SK-N-SH (cell line): ENCODE measurements around the gene CFAP65. TPM values are rescaled to one million over a fixed set of nuclear protein-coding genes. Genes with fewer than 3 reads are reported as not detected.

Experiments used
- CTCF ChIA-PET: fragments of 300-600, 350-600 bp; formaldehyde crosslinking; extraction: SDS; loops from one replicate; lab custom pipeline; 2021; lab: Yijun Ruan, JAX
- POLR2A ChIA-PET: fragments of 350-600 bp; sonication (Branson Sonifier 250); formaldehyde crosslinking; extraction: SDS; loops from one replicate; lab custom pipeline; 2020; ENCODE audit warnings: antibody characterized with exemption, inconsistent platforms; lab: Yijun Ruan, JAX
- DNase-seq: peaks from one replicate; pipeline ENCODE4 v3.0.0; 2012
- H2AFZ ChIP-seq: fragments of 200-600 bp; sonication (generic); 2 replicates; pipeline ENCODE4 v1.8.1; 2016; ENCODE audit warnings: antibody characterized with exemption, mild to moderate bottlenecking, low read depth
- H3F3A ChIP-seq: fragments of 200-600 bp; sonication (generic); replicated peaks from 2 replicates; pipeline ENCODE3; 2016; ENCODE audit warnings: antibody characterized with exemption, mild to moderate bottlenecking; ENCODE audit not compliant: insufficient read depth
- H3K27ac ChIP-seq, 2 experiments: fragments of 200-500 bp in 1 of 2; fragments of 200-600 bp in 1 of 2; sonication (Bioruptor generic) in 1 of 2; sonication (generic), shearing (Covaris generic) in 1 of 2; 2 replicates each; pipeline versions ENCODE4 v1.5.1 to v1.6.1; 2014 to 2016; ENCODE audit warnings: low read depth in 2 of 2, inconsistent platforms in 1 of 2, low read length in 1 of 2, mild to moderate bottlenecking in 1 of 2, mixed read lengths in 1 of 2
- H3K27me3 ChIP-seq: fragments of 200-600 bp; sonication (generic), shearing (Covaris generic); 2 replicates; pipeline ENCODE4 v1.6.1; 2016; ENCODE audit warnings: mixed run types; ENCODE audit not compliant: insufficient read depth
- H3K36me3 ChIP-seq, 2 experiments: fragments of 200-500 bp in 1 of 2; fragments of 200-600 bp in 1 of 2; sonication (Bioruptor generic) in 1 of 2; sonication (generic) in 1 of 2; replicated peaks in 1 of 2; 2 replicates each; pipeline versions ENCODE3 to v1.5.1; 2014 to 2016; ENCODE audit warnings: low read length in 1 of 2, mild to moderate bottlenecking in 1 of 2; ENCODE audit not compliant: insufficient read depth in 2 of 2, control insufficient read depth in 1 of 2
- H3K4me1 ChIP-seq, 2 experiments: fragments of 200-500 bp in 1 of 2; fragments of 200-600 bp in 1 of 2; sonication (Bioruptor generic) in 1 of 2; sonication (generic), shearing (Covaris generic) in 1 of 2; 2 replicates each; pipeline versions ENCODE4 v1.5.1 to v1.6.1; 2014 to 2016; ENCODE audit warnings: low read depth in 1 of 2, low read length in 1 of 2, mixed run types in 1 of 2; ENCODE audit not compliant: insufficient read depth in 2 of 2, control insufficient read depth in 1 of 2
- H3K4me2 ChIP-seq: fragments of 200-600 bp; sonication (generic), shearing (Covaris generic); 2 replicates; pipeline ENCODE4 v1.6.1; 2017; ENCODE audit warnings: mixed run types
- H3K4me3 ChIP-seq, 2 experiments: fragments of 200-500 bp in 1 of 2; fragments of 200-600 bp in 1 of 2; sonication (Bioruptor generic) in 1 of 2; sonication (generic), shearing (Covaris generic) in 1 of 2; 2 replicates each; pipeline versions ENCODE4 v1.5.1 to v1.8.1; 2014 to 2016; ENCODE audit warnings: low read depth in 2 of 2, inconsistent platforms in 1 of 2, low read length in 1 of 2, mild to moderate bottlenecking in 1 of 2, mixed read lengths in 1 of 2, moderate library complexity in 1 of 2
- H3K79me2 ChIP-seq: fragments of 200-600 bp; sonication (generic); 2 replicates; pipeline ENCODE4 v1.8.1; 2017; ENCODE audit warnings: mild to moderate bottlenecking; ENCODE audit not compliant: insufficient read depth
- H3K9ac ChIP-seq: fragments of 200-600 bp; sonication (generic); 2 replicates; pipeline ENCODE4 v1.6.1; 2017; ENCODE audit warnings: mixed run types
- H3K9me2 ChIP-seq: fragments of 200-600 bp; sonication (generic); 2 replicates; pipeline ENCODE4 v1.6.1; 2017; ENCODE audit warnings: mixed run types
- H3K9me3 ChIP-seq: fragments of 200-600 bp; sonication (generic); 2 replicates; pipeline ENCODE4 v1.6.1; 2017; ENCODE audit warnings: mixed run types, mild to moderate bottlenecking, moderate library complexity
- H4K20me1 ChIP-seq: fragments of 200-600 bp; sonication (generic); 2 replicates; pipeline ENCODE4 v1.6.1; 2017; ENCODE audit warnings: mild to moderate bottlenecking, mixed run types; ENCODE audit not compliant: insufficient read depth
- ELF1 ChIP-seq: IDR thresholded peaks from 2 replicates; pipeline ENCODE4 v1.4.0; 2012
- EP300 ChIP-seq, 2 experiments: IDR thresholded peaks; 2 replicates each; pipeline versions ENCODE4 v1.4.0 to v1.6.1; 2012; ENCODE audit warnings: borderline replicate concordance in 1 of 2, low read depth in 1 of 2, low read length in 1 of 2
- FOSL2 ChIP-seq: IDR thresholded peaks from 2 replicates; pipeline ENCODE4 v1.4.0; 2012; ENCODE audit warnings: low read depth, mild to moderate bottlenecking, moderate library complexity, borderline replicate concordance
- FOXJ3 ChIP-seq: sonication (generic); formaldehyde crosslinking; IDR thresholded peaks from 2 replicates; pipeline ENCODE4 v1.5.1; 2020; ENCODE audit warnings: mild to moderate bottlenecking, missing genetic modification reagents
- FOXM1 ChIP-seq: IDR thresholded peaks from 2 replicates; pipeline ENCODE4 v1.4.0; 2012; ENCODE audit warnings: low read depth, mild to moderate bottlenecking
- GATA2 ChIP-seq: sonication (generic); formaldehyde crosslinking; IDR thresholded peaks from 2 replicates; pipeline ENCODE4 v1.5.0; 2020; ENCODE audit warnings: mild to moderate bottlenecking, missing genetic modification reagents
- MEF2A ChIP-seq: IDR thresholded peaks from 2 replicates; pipeline ENCODE4 v1.4.0; 2012; ENCODE audit warnings: low read depth, borderline replicate concordance
- MXI1 ChIP-seq: IDR thresholded peaks from 2 replicates; pipeline ENCODE4 v1.6.1; 2012; ENCODE audit warnings: mild to moderate bottlenecking, low read depth, low read length, improper control_type of control experiment
- NRF1 ChIP-seq: IDR thresholded peaks from 2 replicates; pipeline ENCODE4 v1.6.1; 2012; ENCODE audit warnings: low read depth, mild to moderate bottlenecking, low read length
- POLR2AphosphoS5 ChIP-seq: IDR thresholded peaks from 2 replicates; pipeline ENCODE4 v1.6.1; 2012; ENCODE audit warnings: low read depth, low read length
- RFX5 ChIP-seq: IDR thresholded peaks from 2 replicates; pipeline ENCODE4 v1.6.1; 2012; ENCODE audit warnings: mild to moderate bottlenecking, improper control_type of control experiment, low read length
- RXRA ChIP-seq: IDR thresholded peaks from 2 replicates; pipeline ENCODE4 v1.4.0; 2012; ENCODE audit warnings: low read depth, mild to moderate bottlenecking, borderline replicate concordance
- SIN3A ChIP-seq: IDR thresholded peaks from 2 replicates; pipeline ENCODE4 v1.6.1; 2012; ENCODE audit warnings: low read depth, mild to moderate bottlenecking, low read length, moderate library complexity, borderline replicate concordance
- TAF1 ChIP-seq: IDR thresholded peaks from 2 replicates; pipeline ENCODE4 v1.6.1; 2012; ENCODE audit warnings: low read depth, mild to moderate bottlenecking, low read length, moderate library complexity, borderline replicate concordance
- TCF12 ChIP-seq: IDR thresholded peaks from 2 replicates; pipeline ENCODE4 v1.4.0; 2012
- TEAD4 ChIP-seq: IDR thresholded peaks from 2 replicates; pipeline ENCODE4 v1.4.0; 2012; ENCODE audit warnings: mild to moderate bottlenecking, borderline replicate concordance; ENCODE audit not compliant: insufficient read depth
- YY1 ChIP-seq: IDR thresholded peaks from 2 replicates; pipeline ENCODE4 v1.4.0; 2012; ENCODE audit warnings: low read depth, mild to moderate bottlenecking
- WGBS: methylation state at CpG from one replicate; pipeline ENCODE4 v1.1.6; 2017; ENCODE audit warnings: low lambda C conversion rate; 5-methylcytosine and 5-hydroxymethylcytosine counted together
- polyA plus RNA-seq, 3 experiments: library from polyadenylated mRNA; depleted of rRNA; stranded (reverse); fragments of >200 nt; gene quantifications; 2 replicates each; pipeline ENCODE4 v1.2.3, GENCODE V29; 2012
- TF ChIP-seq, protein P1 (sequence below): fragments of 200-600 bp; sonication (generic); IDR thresholded peaks from 2 replicates; pipeline ENCODE4 v1.6.1; 2017; ENCODE audit warnings: antibody characterized with exemption, mild to moderate bottlenecking, moderate library complexity
- TF ChIP-seq, protein P2 (sequence below): IDR thresholded peaks from 2 replicates; pipeline ENCODE4 v1.4.0; 2012; ENCODE audit warnings: low read depth
- TF ChIP-seq, protein P3 (sequence below): fragments of 150-350 bp; IDR thresholded peaks from 2 replicates; pipeline ENCODE4 v1.6.1; 2017; ENCODE audit warnings: antibody characterized with exemption, low read length, low read depth, borderline replicate concordance
- TF ChIP-seq, protein P4 (sequence below): IDR thresholded peaks from 2 replicates; pipeline ENCODE4 v1.4.0; 2012; ENCODE audit warnings: low read depth, borderline replicate concordance
- TF ChIP-seq, protein P5 (sequence below): IDR thresholded peaks from 2 replicates; pipeline ENCODE4 v1.4.0; 2012; ENCODE audit warnings: low read depth, borderline replicate concordance
- TF ChIP-seq, protein P6 (sequence below): IDR thresholded peaks from 2 replicates; pipeline ENCODE4 v1.6.1; 2012; ENCODE audit warnings: mild to moderate bottlenecking, low read depth, low read length, moderate library complexity

The CFAP65 gene
- polyA plus RNA-seq, 1 of the 3 experiments (the other 2 are of a cell fraction): 0.95 TPM

DNA sequence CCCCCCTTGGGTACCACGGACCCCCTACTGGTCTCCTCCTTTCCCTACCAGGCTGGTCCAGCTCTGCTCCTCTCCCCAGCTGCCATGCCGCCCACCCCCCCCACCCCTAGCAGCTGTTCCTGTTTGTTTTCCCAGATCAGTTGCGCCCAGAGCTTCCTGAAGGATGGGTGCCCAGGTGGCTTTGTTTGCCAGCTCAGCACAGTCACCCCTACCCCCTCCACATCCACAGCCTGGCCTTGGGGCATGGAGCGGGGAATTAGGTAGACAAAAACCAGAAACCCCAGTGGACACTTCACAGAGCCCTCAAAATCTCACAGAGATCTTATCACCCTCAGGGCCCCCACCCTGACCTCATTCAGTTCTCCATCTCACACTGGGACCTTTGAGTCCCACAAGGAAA is 44.4 kb downstream of the CFAP65 start:
- Histone ChIP-seq H3K4me2 (no peak overlapping the region), H2AFZ (no peak overlapping the region), H3K4me1 (peaks cover 0 to 64% of the 10 kb centered on the region in 2 experiments; a peak in 2 of 4 replicates), H3K4me3 (peak overlapping the region in 1 of 2 experiments; percentile 57; a peak in 1 of 4 replicates), H3K36me3 (no peaks in the 10 kb centered on the region), H4K20me1 (no peaks in the 10 kb centered on the region), H3K27ac (peak overlapping the region in 1 of 2 experiments; percentile 99; a peak in 2 of 4 replicates), H3K9me2 (no peaks in the 10 kb centered on the region), H3K9ac (no peak overlapping the region), H3F3A (no peaks in the 10 kb centered on the region), H3K27me3 (no peaks in the 10 kb centered on the region), H3K9me3 (no peaks in the 10 kb centered on the region), H3K79me2 (no peaks in the 10 kb centered on the region)
- ChIA-PET CTCF (interaction anchor here (0.7 to 12.8 kb wide), 22 partner anchors 9 to 281 kb away, joined by 3 to 258 read pairs (median 11); partner anchors contain the start of genes CFAP65, FEV and NHEJ1), POLR2A (interaction anchor here (0.6 to 6.8 kb wide), 14 partner anchors 10 to 523 kb away, joined by 3 to 89 read pairs (median 4); partner anchors contain the start of genes CDK5R2, FEV and PLCD4)
- DNase-seq: peak; percentile 85
- WGBS: 40% methylated on average over 3 of the region's 4 CpGs
- TF ChIP-seq, protein P1, sequence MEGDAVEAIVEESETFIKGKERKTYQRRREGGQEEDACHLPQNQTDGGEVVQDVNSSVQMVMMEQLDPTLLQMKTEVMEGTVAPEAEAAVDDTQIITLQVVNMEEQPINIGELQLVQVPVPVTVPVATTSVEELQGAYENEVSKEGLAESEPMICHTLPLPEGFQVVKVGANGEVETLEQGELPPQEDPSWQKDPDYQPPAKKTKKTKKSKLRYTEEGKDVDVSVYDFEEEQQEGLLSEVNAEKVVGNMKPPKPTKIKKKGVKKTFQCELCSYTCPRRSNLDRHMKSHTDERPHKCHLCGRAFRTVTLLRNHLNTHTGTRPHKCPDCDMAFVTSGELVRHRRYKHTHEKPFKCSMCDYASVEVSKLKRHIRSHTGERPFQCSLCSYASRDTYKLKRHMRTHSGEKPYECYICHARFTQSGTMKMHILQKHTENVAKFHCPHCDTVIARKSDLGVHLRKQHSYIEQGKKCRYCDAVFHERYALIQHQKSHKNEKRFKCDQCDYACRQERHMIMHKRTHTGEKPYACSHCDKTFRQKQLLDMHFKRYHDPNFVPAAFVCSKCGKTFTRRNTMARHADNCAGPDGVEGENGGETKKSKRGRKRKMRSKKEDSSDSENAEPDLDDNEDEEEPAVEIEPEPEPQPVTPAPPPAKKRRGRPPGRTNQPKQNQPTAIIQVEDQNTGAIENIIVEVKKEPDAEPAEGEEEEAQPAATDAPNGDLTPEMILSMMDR: no peak
- TF ChIP-seq RXRA: no peak
- TF ChIP-seq TAF1: no peak
- TF ChIP-seq, protein P2, sequence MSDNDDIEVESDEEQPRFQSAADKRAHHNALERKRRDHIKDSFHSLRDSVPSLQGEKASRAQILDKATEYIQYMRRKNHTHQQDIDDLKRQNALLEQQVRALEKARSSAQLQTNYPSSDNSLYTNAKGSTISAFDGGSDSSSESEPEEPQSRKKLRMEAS: no peak
- peak in 1 of 2 experiments; percentile 96; a peak in 2 of 4 replicates for TF ChIP-seq EP300 (IDR thresholded peaks at IDR 0.05; ENCODE audit: borderline replicate concordance in 1 of 2, low read depth in 1 of 2, low read length in 1 of 2)
- TF ChIP-seq FOSL2: no peak
- TF ChIP-seq, protein P3, sequence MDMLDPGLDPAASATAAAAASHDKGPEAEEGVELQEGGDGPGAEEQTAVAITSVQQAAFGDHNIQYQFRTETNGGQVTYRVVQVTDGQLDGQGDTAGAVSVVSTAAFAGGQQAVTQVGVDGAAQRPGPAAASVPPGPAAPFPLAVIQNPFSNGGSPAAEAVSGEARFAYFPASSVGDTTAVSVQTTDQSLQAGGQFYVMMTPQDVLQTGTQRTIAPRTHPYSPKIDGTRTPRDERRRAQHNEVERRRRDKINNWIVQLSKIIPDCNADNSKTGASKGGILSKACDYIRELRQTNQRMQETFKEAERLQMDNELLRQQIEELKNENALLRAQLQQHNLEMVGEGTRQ: no peak
- no peak for TF ChIP-seq MXI1
- no peak for TF ChIP-seq SIN3A
- TF ChIP-seq GATA2 (CRISPR knock-in tag): peak; percentile 93
- TF ChIP-seq ELF1: no peak
- TF ChIP-seq YY1: no peak
- TF ChIP-seq, protein P4, sequence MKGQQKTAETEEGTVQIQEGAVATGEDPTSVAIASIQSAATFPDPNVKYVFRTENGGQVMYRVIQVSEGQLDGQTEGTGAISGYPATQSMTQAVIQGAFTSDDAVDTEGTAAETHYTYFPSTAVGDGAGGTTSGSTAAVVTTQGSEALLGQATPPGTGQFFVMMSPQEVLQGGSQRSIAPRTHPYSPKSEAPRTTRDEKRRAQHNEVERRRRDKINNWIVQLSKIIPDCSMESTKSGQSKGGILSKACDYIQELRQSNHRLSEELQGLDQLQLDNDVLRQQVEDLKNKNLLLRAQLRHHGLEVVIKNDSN: no peak
- TF ChIP-seq POLR2AphosphoS5: no peak
- TF ChIP-seq, protein P5, sequence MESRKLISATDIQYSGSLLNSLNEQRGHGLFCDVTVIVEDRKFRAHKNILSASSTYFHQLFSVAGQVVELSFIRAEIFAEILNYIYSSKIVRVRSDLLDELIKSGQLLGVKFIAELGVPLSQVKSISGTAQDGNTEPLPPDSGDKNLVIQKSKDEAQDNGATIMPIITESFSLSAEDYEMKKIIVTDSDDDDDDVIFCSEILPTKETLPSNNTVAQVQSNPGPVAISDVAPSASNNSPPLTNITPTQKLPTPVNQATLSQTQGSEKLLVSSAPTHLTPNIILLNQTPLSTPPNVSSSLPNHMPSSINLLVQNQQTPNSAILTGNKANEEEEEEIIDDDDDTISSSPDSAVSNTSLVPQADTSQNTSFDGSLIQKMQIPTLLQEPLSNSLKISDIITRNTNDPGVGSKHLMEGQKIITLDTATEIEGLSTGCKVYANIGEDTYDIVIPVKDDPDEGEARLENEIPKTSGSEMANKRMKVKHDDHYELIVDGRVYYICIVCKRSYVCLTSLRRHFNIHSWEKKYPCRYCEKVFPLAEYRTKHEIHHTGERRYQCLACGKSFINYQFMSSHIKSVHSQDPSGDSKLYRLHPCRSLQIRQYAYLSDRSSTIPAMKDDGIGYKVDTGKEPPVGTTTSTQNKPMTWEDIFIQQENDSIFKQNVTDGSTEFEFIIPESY: no peak
- no peak for TF ChIP-seq NRF1
- no peak for TF ChIP-seq MEF2A
- peak; percentile 96 for TF ChIP-seq FOXJ3 (CRISPR knock-in tag)
- peak; percentile 40; the same call in 1 of the 2 replicates for TF ChIP-seq TCF12
- TF ChIP-seq RFX5: no peak
- no peak for TF ChIP-seq FOXM1
- TF ChIP-seq, protein P6, sequence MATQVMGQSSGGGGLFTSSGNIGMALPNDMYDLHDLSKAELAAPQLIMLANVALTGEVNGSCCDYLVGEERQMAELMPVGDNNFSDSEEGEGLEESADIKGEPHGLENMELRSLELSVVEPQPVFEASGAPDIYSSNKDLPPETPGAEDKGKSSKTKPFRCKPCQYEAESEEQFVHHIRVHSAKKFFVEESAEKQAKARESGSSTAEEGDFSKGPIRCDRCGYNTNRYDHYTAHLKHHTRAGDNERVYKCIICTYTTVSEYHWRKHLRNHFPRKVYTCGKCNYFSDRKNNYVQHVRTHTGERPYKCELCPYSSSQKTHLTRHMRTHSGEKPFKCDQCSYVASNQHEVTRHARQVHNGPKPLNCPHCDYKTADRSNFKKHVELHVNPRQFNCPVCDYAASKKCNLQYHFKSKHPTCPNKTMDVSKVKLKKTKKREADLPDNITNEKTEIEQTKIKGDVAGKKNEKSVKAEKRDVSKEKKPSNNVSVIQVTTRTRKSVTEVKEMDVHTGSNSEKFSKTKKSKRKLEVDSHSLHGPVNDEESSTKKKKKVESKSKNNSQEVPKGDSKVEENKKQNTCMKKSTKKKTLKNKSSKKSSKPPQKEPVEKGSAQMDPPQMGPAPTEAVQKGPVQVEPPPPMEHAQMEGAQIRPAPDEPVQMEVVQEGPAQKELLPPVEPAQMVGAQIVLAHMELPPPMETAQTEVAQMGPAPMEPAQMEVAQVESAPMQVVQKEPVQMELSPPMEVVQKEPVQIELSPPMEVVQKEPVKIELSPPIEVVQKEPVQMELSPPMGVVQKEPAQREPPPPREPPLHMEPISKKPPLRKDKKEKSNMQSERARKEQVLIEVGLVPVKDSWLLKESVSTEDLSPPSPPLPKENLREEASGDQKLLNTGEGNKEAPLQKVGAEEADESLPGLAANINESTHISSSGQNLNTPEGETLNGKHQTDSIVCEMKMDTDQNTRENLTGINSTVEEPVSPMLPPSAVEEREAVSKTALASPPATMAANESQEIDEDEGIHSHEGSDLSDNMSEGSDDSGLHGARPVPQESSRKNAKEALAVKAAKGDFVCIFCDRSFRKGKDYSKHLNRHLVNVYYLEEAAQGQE: no peak
- TF ChIP-seq TEAD4: no peak
